ENCODE data around the gene BRD7. TPM values are rescaled to one million over a fixed set of nuclear protein-coding genes. Genes with fewer than 3 reads are reported as not detected.

The BRD7 gene
- total and polyA plus RNA-seq, 10 of the 15 experiments (the other 5 are each of a cell fraction or from before 2014, with no cell fraction given): 16.9 to 74.7 (median 52.0) TPM

DNA sequence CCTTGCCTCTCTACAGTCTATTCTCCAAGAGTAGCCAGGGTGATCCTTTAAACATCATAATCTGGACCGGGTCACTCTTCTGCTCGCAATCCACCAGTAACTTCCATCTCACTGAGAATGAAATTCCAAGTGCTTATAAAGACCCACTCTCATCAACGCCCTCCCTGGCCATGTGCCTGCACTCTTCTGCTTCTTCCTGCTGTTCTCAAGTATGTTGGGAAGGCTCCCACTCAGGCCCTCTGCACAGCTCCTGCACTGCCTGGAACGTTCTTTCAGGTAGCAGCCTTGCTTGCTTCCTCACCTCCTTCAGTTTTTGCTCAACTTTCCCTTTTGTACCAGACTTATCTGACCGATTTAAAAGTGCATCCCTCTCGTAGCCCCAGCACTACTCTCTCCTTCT lies 44.4 kb downstream of the BRD7 start:
- no TSS peak for BruUV-seq (replicated peaks)
- WGBS (ENCODE audit: insufficient coverage, insufficient replicate concordance, low lambda C conversion rate, missing lambda C conversion rate): 81% methylated on average over 6 of the region's 6 CpGs
- H3K36me3 ChIP-seq (ENCODE audit: control insufficient read depth in 2 of 2, insufficient read depth in 2 of 2, low read length in 1 of 2): peaks cover 20 to 44% of the 10 kb centered on the region in 2 experiments

DNA sequence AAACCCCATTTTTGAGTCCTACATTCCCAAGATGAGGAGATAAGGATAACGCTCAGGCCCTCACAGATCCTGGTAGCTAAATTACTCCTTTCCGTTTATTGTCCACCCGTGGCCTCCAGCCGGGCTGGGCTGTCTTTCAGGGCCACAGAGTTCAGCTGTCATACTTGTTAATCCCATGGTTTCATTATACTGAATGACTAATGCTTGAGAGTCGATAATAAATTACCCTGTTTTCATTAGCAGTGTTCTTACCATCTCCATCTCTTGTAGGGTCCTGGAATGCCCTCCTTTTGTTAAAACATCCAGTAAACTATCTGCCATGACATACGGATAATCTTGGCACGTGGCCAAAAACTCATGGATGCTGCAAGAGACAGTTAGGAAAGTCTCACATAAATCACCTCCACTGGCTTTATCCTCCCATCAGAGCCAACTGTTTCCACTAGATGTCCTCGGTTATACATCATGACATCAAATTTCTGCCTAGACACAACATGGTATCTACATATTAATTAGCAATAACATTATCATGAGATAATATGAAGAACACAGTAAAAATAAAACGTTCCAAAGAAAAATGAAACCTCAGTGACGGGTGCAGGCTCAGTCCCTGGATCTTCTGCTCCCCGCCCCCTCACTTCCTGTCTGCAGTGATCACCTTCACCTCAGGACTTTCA lies 45.3 kb downstream of the BRD7 start:
- no peak for DNase-seq (ENCODE audit: low read depth, low spot score)
- RAD21 ChIA-PET (ENCODE audit: unreplicated experiment): interaction anchor here (0.7 to 2.5 kb wide), 2 partner anchors 110 to 483 kb away, joined by 3 to 5 read pairs; no protein-coding TSS in a partner anchor
- in situ Hi-C loops (cut with MboI): no loop called here

More for the DNA sequence above, 44.4 kb downstream of the BRD7 start:
- CTCF ChIA-PET: interaction anchor here (1.7 to 5.6 kb wide), 3 partner anchors 30 to 482 kb away, joined by 4 to 51 read pairs (median 10); no protein-coding TSS in a partner anchor
- no peak overlapping the region for H3K4me2 ChIP-seq (ENCODE audit: control insufficient read depth, insufficient read depth)
- SMC1A ChIA-PET (ENCODE audit: uncharacterized antibody, unreplicated experiment): interaction anchor here (1.1 to 1.2 kb wide), 2 partner anchors 59 to 69 kb away, joined by 3 read pairs; no protein-coding TSS in a partner anchor
- intact Hi-C loops (cut with micrococcal nuclease; ENCODE audit: unreplicated experiment): loop anchor here (10.0 kb wide), 1 partner anchor 110 kb away; no protein-coding TSS in a partner anchor
- no peak overlapping the region for H3K27ac ChIP-seq (ENCODE audit: control insufficient read depth, insufficient read depth)
- ATAC-seq: no peak
- H3K9me3 ChIP-seq (replicated peaks; ENCODE audit: control insufficient read depth, insufficient read depth, low read length): no peaks in the 10 kb centered on the region
- H3K4me1 ChIP-seq (ENCODE audit: control insufficient read depth, insufficient read depth, low read length): peaks cover 3% of the 10 kb centered on the region; the same call in 1 of the 2 replicates
- RAD21 ChIA-PET (ENCODE audit: unreplicated experiment): interaction anchor here (2.5 kb wide), 1 partner anchor 482 kb away, joined by 5 read pairs; no protein-coding TSS in a partner anchor
- no peaks in the 10 kb centered on the region for H3K27me3 ChIP-seq (replicated peaks in 1 of 2; ENCODE audit: control insufficient read depth in 2 of 2, insufficient read depth in 2 of 2, low read length in 1 of 2)
- H3K4me3 ChIP-seq: no peak overlapping the region
- in situ Hi-C loops (cut with MboI): no loop called here
- TF ChIP-seq POU2F2 (IDR thresholded peaks at IDR 0.05; ENCODE audit: borderline replicate concordance, low read depth, low read length) (no peak), NR2F1 (conservative IDR thresholded peaks at IDR 0.05) (no peak)
- TF ChIP-seq, protein P1, sequence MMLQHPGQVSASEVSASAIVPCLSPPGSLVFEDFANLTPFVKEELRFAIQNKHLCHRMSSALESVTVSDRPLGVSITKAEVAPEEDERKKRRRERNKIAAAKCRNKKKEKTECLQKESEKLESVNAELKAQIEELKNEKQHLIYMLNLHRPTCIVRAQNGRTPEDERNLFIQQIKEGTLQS (IDR thresholded peaks at IDR 0.05; ENCODE audit: borderline replicate concordance, extremely low read depth, low read depth, low read length): no peak
- POLR2A ChIA-PET: no interaction called here
- FAIRE-seq: no peak
- DNase-seq (ENCODE audit: low read depth, low spot score): no peak
- H3K79me2 ChIP-seq (ENCODE audit: control insufficient read depth, insufficient read depth, low read length): no peaks in the 10 kb centered on the region
- H3K9ac ChIP-seq (ENCODE audit: control insufficient read depth, insufficient read depth, low read length): no peak overlapping the region
- no peak overlapping the region for H2AFZ ChIP-seq (ENCODE audit: control insufficient read depth, low read depth, low read length)
- no peaks in the 10 kb centered on the region for H4K20me1 ChIP-seq (ENCODE audit: control insufficient read depth, insufficient read depth)

More for the DNA sequence above, 45.3 kb downstream of the BRD7 start:
- Histone ChIP-seq H2AFZ (ENCODE audit: control insufficient read depth, low read depth, low read length) (no peak overlapping the region), H3K9ac (ENCODE audit: control insufficient read depth, insufficient read depth, low read length) (no peak overlapping the region), H3K4me2 (ENCODE audit: control insufficient read depth, insufficient read depth) (no peak overlapping the region), H3K36me3 (ENCODE audit: control insufficient read depth in 2 of 2, insufficient read depth in 2 of 2, low read length in 1 of 2) (peaks cover 19 to 42% of the 10 kb centered on the region in 2 experiments), H3K4me3 (no peak overlapping the region), H3K27ac (ENCODE audit: control insufficient read depth, insufficient read depth) (no peak overlapping the region), H3K27me3 (replicated peaks in 1 of 2; ENCODE audit: control insufficient read depth in 2 of 2, insufficient read depth in 2 of 2, low read length in 1 of 2) (no peaks in the 10 kb centered on the region), H3K4me1 (ENCODE audit: control insufficient read depth, insufficient read depth, low read length) (peaks cover 3% of the 10 kb centered on the region; the same call in 1 of the 2 replicates), H4K20me1 (ENCODE audit: control insufficient read depth, insufficient read depth) (no peaks in the 10 kb centered on the region), H3K9me3 (replicated peaks; ENCODE audit: control insufficient read depth, insufficient read depth, low read length) (no peaks in the 10 kb centered on the region), H3K79me2 (ENCODE audit: control insufficient read depth, insufficient read depth, low read length) (no peaks in the 10 kb centered on the region)
- ATAC-seq (no peak), FAIRE-seq (no peak)
- ChIA-PET CTCF (interaction anchor here (0.6 to 2.6 kb wide), 8 partner anchors 32 to 483 kb away, joined by 3 to 10 read pairs (median 4); no protein-coding TSS in a partner anchor), SMC1A (ENCODE audit: uncharacterized antibody, unreplicated experiment) (interaction anchor here (1.2 to 1.9 kb wide), 6 partner anchors 41 to 483 kb away, joined by 3 to 5 read pairs (median 3); no protein-coding TSS in a partner anchor), POLR2A (no interaction called here)
- no TSS peak for BruUV-seq (replicated peaks)
- TF ChIP-seq ZBED1 (IDR thresholded peaks at IDR 0.05; ENCODE audit: borderline replicate concordance) (no peak), NFYB (IDR thresholded peaks at IDR 0.05; ENCODE audit: insufficient read depth, low read depth, low read length) (no peak), RFX5 (IDR thresholded peaks at IDR 0.05; ENCODE audit: low read depth, low read length) (no peak), SIX5 (IDR thresholded peaks at IDR 0.05; ENCODE audit: low read depth, low read length, severe bottlenecking) (no peak)
- TF ChIP-seq, protein P2, sequence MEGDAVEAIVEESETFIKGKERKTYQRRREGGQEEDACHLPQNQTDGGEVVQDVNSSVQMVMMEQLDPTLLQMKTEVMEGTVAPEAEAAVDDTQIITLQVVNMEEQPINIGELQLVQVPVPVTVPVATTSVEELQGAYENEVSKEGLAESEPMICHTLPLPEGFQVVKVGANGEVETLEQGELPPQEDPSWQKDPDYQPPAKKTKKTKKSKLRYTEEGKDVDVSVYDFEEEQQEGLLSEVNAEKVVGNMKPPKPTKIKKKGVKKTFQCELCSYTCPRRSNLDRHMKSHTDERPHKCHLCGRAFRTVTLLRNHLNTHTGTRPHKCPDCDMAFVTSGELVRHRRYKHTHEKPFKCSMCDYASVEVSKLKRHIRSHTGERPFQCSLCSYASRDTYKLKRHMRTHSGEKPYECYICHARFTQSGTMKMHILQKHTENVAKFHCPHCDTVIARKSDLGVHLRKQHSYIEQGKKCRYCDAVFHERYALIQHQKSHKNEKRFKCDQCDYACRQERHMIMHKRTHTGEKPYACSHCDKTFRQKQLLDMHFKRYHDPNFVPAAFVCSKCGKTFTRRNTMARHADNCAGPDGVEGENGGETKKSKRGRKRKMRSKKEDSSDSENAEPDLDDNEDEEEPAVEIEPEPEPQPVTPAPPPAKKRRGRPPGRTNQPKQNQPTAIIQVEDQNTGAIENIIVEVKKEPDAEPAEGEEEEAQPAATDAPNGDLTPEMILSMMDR (IDR thresholded peaks at IDR 0.05 in 2 of 3, conservative IDR thresholded peaks at IDR 0.05 in 1 of 3; ENCODE audit: control insufficient read depth in 2 of 3, extremely low read depth in 1 of 3, insufficient read depth in 1 of 3, low read depth in 3 of 3, low read length in 3 of 3): peak; percentile 18 to 27 (median 23); a peak in 2 of 6 replicates
- WGBS (ENCODE audit: insufficient coverage, insufficient replicate concordance, low lambda C conversion rate, missing lambda C conversion rate): 75% methylated on average over 11 of the region's 11 CpGs
- intact Hi-C loops (cut with micrococcal nuclease; ENCODE audit: unreplicated experiment): loop anchor here (10.0 kb wide), 1 partner anchor 109 kb away; no protein-coding TSS in a partner anchor

Data from GM12878 (cell line).